HepG2 (cell line): ENCODE data around the gene DEPDC1B. TPM values are rescaled to one million over a fixed set of nuclear protein-coding genes. Genes with fewer than 3 reads are reported as not detected.

Experiments used
- ASH2L ChIP-seq: fragments of 300-600, 200-600 bp; sonication (generic); IDR thresholded peaks from 2 replicates; pipeline ENCODE4 v1.7.0; 2017; ENCODE audit warnings: low read depth, mild to moderate bottlenecking, moderate library complexity, mixed read lengths, low read length; ENCODE audit not compliant: insufficient read length
- CREM ChIP-seq, 2 experiments: sonication (generic) in 1 of 2; formaldehyde crosslinking in 1 of 2; IDR thresholded peaks; 2 replicates each; pipeline versions ENCODE4 v1.4.0 to v1.6.1; 2016 to 2020; ENCODE audit warnings: antibody characterized with exemption in 1 of 2, mild to moderate bottlenecking in 1 of 2, missing genetic modification reagents in 1 of 2
- KLF6 ChIP-seq: IDR thresholded peaks from 2 replicates; pipeline ENCODE4 v1.8.0; 2016; ENCODE audit warnings: missing biosample characterization, missing genetic modification reagents
- MAZ ChIP-seq, 2 experiments: sonication (generic) in 1 of 2; formaldehyde crosslinking in 1 of 2; IDR thresholded peaks; 2 replicates each; pipeline versions ENCODE4 v1.5.0 to v1.6.1; 2012 to 2020; ENCODE audit warnings: low read depth in 2 of 2, mild to moderate bottlenecking in 2 of 2, borderline replicate concordance in 1 of 2, improper control_type of control experiment in 1 of 2, low read length in 1 of 2, missing genetic modification reagents in 1 of 2, moderate library complexity in 1 of 2
- MEIS2 ChIP-seq: sonication (generic); formaldehyde crosslinking; IDR thresholded peaks from 2 replicates; pipeline ENCODE4 v1.9.0; 2021; ENCODE audit warnings: mild to moderate bottlenecking, missing genetic modification reagents
- MIER2 ChIP-seq: IDR thresholded peaks from 2 replicates; pipeline ENCODE4 v1.6.1; 2016; ENCODE audit warnings: missing biosample characterization, missing genetic modification reagents
- MIER3 ChIP-seq: IDR thresholded peaks from 2 replicates; pipeline ENCODE4 v1.6.1; 2016; ENCODE audit warnings: missing compliant biosample characterization, borderline replicate concordance
- NFKBIZ ChIP-seq: IDR thresholded peaks from 2 replicates; pipeline ENCODE4 v1.6.1; 2018; ENCODE audit warnings: missing genetic modification reagents, missing compliant biosample characterization
- PATZ1 ChIP-seq: sonication (generic); formaldehyde crosslinking; IDR thresholded peaks from 2 replicates; pipeline ENCODE4 v1.4.0; 2020; ENCODE audit warnings: missing genetic modification reagents
- SPEN ChIP-seq: sonication (generic); formaldehyde crosslinking; IDR thresholded peaks from 2 replicates; pipeline ENCODE4 v1.5.1; 2020; ENCODE audit warnings: low read depth, mild to moderate bottlenecking, missing genetic modification reagents
- STAT5B ChIP-seq: sonication (generic); formaldehyde crosslinking; IDR thresholded peaks from 2 replicates; pipeline ENCODE4 v1.4.0; 2020; ENCODE audit warnings: missing genetic modification reagents
- TBL1XR1 ChIP-seq: fragments of 150-350 bp; IDR thresholded peaks from 2 replicates; pipeline ENCODE4 v1.6.1; 2014; ENCODE audit warnings: borderline replicate concordance, low read length; ENCODE audit not compliant: partially characterized antibody
- TEAD3 ChIP-seq: optimal IDR thresholded peaks from 2 replicates; pipeline ENCODE3; 2016; ENCODE audit warnings: borderline replicate concordance
- TMF1 ChIP-seq: sonication (generic); formaldehyde crosslinking; IDR thresholded peaks from 2 replicates; pipeline ENCODE4 v1.8.1; 2022; ENCODE audit warnings: low read depth, missing genetic modification reagents
- ZGPAT ChIP-seq: IDR thresholded peaks from 2 replicates; pipeline ENCODE4 v1.6.1; 2016; ENCODE audit warnings: mild to moderate bottlenecking
- ZKSCAN5 ChIP-seq: sonication (generic); formaldehyde crosslinking; IDR thresholded peaks from 2 replicates; pipeline ENCODE4 v1.5.1; 2020; ENCODE audit warnings: mild to moderate bottlenecking, missing genetic modification reagents
- ZNF253 ChIP-seq: sonication (generic); formaldehyde crosslinking; IDR thresholded peaks from 2 replicates; pipeline ENCODE4 v1.8.0; 2022; ENCODE audit warnings: mild to moderate bottlenecking, missing genetic modification reagents, borderline replicate concordance
- ZNF34 ChIP-seq: sonication (generic); formaldehyde crosslinking; IDR thresholded peaks from 2 replicates; pipeline ENCODE4 v1.4.0; 2020; ENCODE audit warnings: mild to moderate bottlenecking, missing genetic modification reagents, borderline replicate concordance
- ZNF691 ChIP-seq: sonication (generic); formaldehyde crosslinking; IDR thresholded peaks from 2 replicates; pipeline ENCODE4 v1.4.0; 2020; ENCODE audit warnings: missing genetic modification reagents, low read depth, mild to moderate bottlenecking, borderline replicate concordance
- ZNF841 ChIP-seq: sonication (generic); formaldehyde crosslinking; IDR thresholded peaks from 2 replicates; pipeline ENCODE4 v1.8.1; 2023; ENCODE audit warnings: missing genetic modification reagents, borderline replicate concordance
- polyA plus RNA-seq, 8 experiments: library from polyadenylated mRNA; depleted of rRNA in 3 of 8; stranded (reverse) in 7 of 8; unstranded in 1 of 8; fragments of >200 nt; fragmentation: Illumina TruSeq in 4 of 8; extraction: Trizol in 4 of 8; gene quantifications; 2 replicates each; pipeline versions ENCODE4 v1.2.1 to v1.2.3, GENCODE V29; 2011 to 2016; ENCODE audit warnings: low read depth in 4 of 8, missing spikeins in 1 of 8, mixed read lengths in 1 of 8; ENCODE audit not compliant: insufficient read depth in 1 of 8
- total RNA-seq, 5 experiments: library from RNA; depleted of rRNA; stranded (reverse); fragments of >200 nt; fragmentation: Illumina TruSeq; extraction: Trizol; gene quantifications; 2 replicates each; pipeline ENCODE4 v1.2.3, GENCODE V29; 2016; ENCODE audit warnings: low read depth in 1 of 5
- TF ChIP-seq, protein P1 (sequence below): sonication (generic); formaldehyde crosslinking; conservative IDR thresholded peaks from 2 replicates; pipeline ENCODE4 v1.8.0; 2022; ENCODE audit warnings: missing genetic modification reagents
- TF ChIP-seq, protein P2 (sequence below): sonication (generic); formaldehyde crosslinking; IDR thresholded peaks from 2 replicates; pipeline ENCODE4 v1.8.1; 2023; ENCODE audit warnings: missing genetic modification reagents, mild to moderate bottlenecking, borderline replicate concordance

The DEPDC1B gene
- total and polyA plus RNA-seq, 2 of the 13 experiments (the other 11 are each of a cell fraction or from before 2014, with no cell fraction given), result 29.5 to 51.3 TPM

DNA sequence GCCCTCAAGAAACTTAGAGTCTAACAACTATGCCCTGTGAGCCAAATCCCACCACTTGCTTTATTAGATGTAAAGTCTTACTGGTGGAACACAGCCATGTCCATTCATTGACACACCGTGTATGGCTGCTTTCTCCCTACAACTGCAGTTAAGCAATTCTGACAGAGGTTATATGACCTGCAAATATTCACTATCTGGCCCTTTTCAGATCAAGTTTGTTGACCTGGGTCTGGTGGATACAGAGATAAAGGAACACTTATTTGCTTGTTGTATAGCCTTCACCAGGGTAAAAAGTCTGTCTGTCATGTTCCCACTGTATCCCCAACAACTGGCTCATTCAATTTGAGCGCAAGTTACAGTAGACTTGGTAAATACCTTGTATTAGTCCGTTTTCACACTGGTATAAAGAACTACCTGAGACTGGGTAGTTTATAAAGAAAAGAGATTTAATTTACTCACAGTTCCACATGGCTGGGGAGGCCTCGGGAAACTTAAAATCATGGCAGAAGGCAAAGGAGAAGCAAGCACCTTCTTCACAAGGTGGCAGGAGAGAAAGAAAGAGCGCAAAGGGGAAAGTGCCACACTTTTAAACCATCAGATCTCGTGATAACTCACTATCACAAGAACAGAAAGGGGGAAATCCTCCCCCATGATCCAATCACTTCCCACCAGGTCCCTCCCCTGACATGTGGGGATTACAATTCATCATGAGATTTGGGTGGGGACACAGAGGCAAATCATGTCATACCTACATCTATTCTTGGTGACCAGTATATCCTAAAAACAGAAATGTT lies 27.9 kb downstream of the DEPDC1B start (continued):
- TF ChIP-seq KLF6 (CRISPR knock-in tag) (no peak), STAT5B (CRISPR knock-in tag) (no peak), MIER2 (0 out of 2 replicates have a peak, but pooled peaks have one; percentile 14), SPEN (CRISPR knock-in tag) (0 out of 2 replicates have a peak, but pooled peaks have one; percentile 30), NFKBIZ (CRISPR knock-in tag) (peak; percentile 79; the same call in 1 of the 2 replicates), TEAD3 (peak; percentile 68), ZNF841 (no peak), MIER3 (peak; percentile 24; the same call in 1 of the 2 replicates), TBL1XR1 (no peak), ZGPAT (CRISPR knock-in tag) (peak; percentile 64; the same call in 1 of the 2 replicates), ZKSCAN5 (CRISPR knock-in tag) (no peak), ZNF34 (CRISPR knock-in tag) (no peak), PATZ1 (CRISPR knock-in tag) (peak; percentile 43), MEIS2 (CRISPR knock-in tag) (peak; percentile 70), ASH2L (peak; percentile 80), ZNF691 (no peak), MAZ (IDR thresholded peaks at IDR 0.05; ENCODE audit: borderline replicate concordance, low read depth, low read length) (no peak; the same call in 1 of the 2 replicates), MAZ (CRISPR knock-in tag; IDR thresholded peaks at IDR 0.05; ENCODE audit: low read depth) (no peak), TMF1 (CRISPR knock-in tag) (no peak), CREM (IDR thresholded peaks at IDR 0.05) (peak; percentile 92), CREM (CRISPR knock-in tag; IDR thresholded peaks at IDR 0.05) (no peak), ZNF253 (CRISPR knock-in tag) (no peak)
- TF ChIP-seq, protein P1, sequence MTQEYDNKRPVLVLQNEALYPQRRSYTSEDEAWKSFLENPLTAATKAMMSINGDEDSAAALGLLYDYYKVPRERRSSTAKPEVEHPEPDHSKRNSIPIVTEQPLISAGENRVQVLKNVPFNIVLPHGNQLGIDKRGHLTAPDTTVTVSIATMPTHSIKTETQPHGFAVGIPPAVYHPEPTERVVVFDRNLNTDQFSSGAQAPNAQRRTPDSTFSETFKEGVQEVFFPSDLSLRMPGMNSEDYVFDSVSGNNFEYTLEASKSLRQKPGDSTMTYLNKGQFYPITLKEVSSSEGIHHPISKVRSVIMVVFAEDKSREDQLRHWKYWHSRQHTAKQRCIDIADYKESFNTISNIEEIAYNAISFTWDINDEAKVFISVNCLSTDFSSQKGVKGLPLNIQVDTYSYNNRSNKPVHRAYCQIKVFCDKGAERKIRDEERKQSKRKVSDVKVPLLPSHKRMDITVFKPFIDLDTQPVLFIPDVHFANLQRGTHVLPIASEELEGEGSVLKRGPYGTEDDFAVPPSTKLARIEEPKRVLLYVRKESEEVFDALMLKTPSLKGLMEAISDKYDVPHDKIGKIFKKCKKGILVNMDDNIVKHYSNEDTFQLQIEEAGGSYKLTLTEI (CRISPR knock-in tag), result no peak
- TF ChIP-seq, protein P2, sequence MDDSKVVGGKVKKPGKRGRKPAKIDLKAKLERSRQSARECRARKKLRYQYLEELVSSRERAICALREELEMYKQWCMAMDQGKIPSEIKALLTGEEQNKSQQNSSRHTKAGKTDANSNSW (CRISPR knock-in tag), result no peak
